Middle frontal gyrus (tissue), 1 donor: ENCODE measurements around the gene STUB1.
"Not testable (repeated sequence)": the region's sequence is repeated elsewhere in the genome, so short reads cannot be mapped to it uniquely, and the experiment has no call there.

Experiments used
- DNase-seq: peaks from one replicate; pipeline ENCODE4 v3.0.0-alpha.2; 2015; ENCODE audit warnings: low spot score; ENCODE audit errors: extremely low spot score

Gene STUB1

GRCh38 chr16:678858-679813, 1.1 kb upstream of the STUB1 start:
- DNase-seq = no peak

DNA sequence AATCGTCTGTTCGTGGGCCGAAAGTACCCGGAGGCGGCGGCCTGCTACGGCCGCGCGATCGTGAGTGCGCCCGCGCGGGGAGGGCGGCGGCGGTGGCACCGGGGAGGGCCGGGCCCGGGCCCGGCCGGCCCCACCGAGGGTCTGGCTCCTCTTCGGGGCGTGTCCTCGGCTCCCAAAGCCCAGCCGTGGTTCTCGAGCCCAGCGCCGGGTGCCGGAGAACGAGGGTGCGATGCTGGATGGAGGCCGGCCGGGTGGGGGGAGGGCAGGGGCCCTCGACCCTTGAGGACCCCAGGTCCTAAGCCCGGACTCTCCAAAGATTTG, 375 bp downstream of the STUB1 start:
- no peak for DNase-seq

GRCh38 chr16:680967-681745, 946 bp downstream of the STUB1 start:
- no peak for DNase-seq

GRCh38 chr16:681746-682427, 1.7 kb downstream of the STUB1 start:
- no peak for DNase-seq

DNA sequence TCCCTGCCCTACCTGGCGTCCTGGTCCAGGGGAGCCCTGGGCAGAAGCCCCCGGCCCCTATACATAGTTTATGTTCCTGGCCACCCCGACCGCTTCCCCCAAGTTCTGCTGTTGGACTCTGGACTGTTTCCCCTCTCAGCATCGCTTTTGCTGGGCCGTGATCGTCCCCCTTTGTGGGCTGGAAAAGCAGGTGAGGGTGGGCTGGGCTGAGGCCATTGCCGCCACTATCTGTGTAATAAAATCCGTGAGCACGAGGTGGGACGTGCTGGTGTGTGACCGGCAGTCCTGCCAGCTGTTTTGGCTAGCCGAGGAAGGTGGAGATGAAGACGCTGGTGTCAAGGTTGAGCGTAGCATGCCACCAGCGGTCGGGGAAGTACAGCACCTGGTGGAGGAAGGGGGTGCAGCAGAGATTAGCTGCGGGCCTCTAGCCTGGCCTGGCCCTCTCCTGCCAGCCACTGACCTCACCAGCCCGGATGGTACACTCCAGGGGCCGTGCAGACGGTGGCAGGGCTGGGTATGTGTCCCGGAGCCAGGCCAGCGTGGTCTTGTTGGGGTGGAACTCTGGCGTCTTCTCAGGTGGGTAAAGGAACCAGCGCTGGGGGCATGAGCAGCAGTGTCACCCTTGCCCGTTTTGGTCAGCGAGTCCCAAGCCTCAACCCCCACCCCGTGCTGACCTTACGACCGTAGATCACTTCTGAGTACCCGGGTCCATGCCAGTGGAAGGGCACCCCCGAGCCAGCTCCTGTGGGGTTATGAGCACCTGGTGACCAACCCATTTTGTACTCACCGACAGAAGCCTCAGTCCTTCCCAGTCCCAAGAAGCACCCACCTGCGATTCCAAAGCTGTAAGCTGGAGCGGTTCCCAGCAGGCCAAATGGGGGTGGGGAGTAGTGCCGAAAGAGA, 2.5 kb downstream of the STUB1 start:
- DNase-seq = no peak

DNA sequence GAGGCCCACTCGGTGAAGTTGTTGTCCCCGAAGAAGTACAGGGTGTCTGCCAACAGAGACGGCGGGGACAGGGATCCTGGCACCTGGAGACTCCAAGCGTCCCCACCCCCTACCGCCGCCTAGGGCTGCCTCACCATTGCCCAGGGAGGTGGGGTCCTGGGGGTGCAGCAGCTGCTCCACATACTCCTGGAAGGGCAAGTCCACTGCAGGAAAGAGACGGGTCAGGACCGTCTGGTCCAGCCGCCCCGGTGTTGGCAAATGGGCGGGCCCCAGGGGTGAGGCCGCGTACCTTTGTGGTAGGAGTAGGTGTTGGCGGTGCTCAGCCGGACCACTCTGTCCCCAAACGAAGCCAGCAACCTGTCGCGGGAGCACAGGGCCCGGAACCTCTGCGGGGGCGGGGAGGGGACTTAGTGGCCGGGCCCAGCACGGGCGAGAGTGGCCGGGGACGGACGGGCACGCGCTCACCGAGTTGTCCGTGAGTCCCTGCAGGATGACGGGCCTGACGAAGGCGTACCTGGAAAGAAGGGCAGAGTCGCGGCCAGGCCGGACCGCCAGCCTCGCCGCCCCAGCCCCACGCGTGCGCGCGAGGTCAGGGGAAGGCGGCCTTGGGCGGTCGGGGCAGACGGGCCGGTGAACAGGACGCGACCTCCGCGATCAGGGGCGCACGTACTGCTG, 3.3 kb downstream of the STUB1 start:
- no peak for DNase-seq

DNA sequence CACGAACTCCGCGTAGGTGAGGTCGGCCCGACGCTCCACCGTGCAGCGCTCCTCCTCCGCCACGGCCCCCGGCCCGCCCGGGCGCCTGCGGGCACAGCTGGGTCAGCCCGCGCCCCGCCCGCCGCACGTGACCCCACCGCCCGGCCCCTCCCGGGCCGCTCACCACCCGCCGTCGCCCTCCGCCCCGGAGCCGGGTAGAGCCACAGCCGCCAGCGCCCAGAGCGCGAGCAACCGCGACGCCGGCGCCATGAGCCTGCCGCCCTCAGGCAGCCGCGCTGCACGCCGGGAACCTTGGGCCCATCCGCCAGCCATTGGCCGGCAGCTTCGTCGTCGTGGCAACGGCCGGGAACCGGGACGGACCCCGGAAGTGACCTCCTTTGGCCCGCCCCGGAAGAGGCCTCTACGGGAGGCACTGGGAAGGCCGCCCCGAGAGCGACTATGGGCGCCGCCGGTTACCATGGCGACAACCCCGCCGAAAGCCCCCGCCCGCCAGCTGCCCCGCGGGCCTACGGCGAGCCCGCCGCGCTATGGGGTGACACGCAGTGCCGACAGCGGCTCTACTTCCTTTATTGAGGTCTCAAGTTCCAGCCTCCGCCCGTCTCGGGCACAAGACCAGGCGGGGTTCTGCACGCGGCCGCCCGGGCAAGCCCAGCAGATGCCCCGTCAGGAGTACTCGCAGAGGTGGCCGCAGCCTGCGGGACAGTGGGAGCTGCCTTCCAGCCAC, 4.0 kb downstream of the STUB1 start, which contains the start of gene JMJD8:
Gene JMJD8, minus strand, starts transcription at position 264 of the 724 bp plus-strand sequence. Its CDS starts 15 bp downstream, at position 249.
- DNase-seq = peak; percentile 93

DNA sequence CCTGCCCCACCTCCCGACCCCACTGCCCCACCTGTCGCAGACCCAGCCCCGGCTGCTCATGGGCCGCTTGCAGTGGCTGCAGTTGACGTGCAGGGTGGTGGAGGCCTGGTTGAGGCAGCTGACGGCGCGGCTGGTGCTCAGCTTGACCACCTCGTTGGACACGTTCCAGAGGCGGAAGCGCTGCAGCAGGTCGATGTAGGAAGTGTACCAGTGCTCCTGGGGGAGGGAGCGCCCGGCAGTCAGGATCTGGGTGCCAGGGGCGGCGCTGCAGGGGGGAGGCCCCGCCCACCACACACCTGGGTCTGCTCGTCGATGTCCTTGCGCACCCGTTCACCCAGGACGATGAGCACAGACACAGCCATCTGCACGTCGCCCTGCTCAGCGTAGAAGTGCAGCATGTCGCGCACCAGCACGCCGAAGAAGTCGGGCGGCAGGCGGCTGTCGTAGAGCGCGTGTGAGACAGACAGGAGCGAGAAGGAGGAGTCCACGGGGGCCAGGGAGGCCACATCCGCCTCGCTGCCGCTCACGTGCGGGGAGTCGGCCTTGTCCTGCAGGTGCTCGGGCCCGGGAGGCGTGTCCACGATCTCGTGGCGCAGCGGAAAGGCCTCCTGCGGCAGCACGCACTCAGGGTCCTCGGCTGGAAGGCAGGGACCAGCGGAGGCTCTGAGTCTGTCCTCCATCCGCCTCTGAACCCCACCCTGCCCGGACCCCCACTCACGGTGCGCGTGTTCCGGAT, 4.9 kb downstream of the STUB1 start:
- DNase-seq = no peak

- DNase-seq = no peak
Observed at GRCh38 chr16:685967-686366, 5.8 kb downstream of the STUB1 start.

DNA sequence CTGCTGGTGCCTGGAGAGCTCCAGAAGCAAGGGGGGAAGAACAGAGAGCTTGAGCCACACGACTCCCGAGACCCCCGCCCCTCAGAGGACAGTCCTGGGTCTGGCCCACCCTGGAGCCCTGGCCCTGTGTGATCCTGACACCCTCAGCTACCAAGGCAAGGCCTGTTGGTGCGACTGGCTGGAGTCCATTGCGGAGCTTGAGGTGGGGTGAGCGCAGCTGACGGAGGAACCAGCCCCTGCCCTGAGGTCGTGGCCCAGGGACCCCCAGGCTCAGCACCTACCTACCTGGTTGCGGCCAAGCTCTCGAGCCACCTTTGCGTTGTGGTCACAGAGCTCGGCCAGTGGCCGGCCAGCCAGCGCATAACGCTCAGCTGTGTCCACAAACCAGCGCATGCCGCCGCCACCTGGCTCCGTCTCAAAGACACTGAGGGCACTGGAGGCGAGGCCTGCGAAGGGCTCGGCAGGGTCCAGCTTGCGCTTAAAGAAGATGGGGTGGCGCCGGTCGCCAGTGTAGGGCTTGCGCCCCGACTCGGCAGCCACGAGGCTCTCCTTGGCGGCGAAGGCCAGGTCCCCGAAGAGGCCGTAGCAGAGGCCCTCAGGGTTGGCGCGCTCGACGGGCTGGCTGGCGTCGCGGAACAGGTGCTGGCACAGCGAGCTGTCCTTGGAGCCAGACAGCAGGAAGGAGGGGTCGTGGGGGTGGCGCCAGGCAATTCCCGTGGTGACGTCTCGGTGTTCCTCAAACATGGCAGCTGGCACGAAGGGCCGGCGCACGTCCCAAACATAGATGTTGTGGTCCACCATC, 6.5 kb downstream of the STUB1 start:
- no peak for DNase-seq

DNA sequence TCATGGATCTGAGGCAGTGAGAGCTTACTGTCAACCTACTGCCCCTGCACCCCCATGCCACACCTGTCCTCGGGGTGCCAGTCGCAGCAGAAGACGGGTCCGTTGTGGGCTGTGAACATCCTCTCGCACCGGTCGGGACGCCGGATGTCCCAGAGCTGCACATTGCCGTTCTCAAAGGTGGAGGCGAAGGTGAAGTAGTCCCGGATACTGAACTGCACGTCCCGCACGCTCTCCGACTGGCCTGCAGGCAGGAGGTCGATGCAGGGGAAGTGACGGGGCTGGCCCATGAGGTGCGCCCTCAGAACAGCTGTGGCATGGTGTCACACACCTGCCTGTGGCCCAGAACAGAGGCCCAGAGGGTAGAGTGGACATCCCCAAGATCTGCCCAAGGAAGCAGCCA, 7.3 kb downstream of the STUB1 start:
- no peak for DNase-seq

GRCh38 chr16:689175-689897, 9.1 kb downstream of the STUB1 start:
- DNase-seq = no peak

GRCh38 chr16:691242-691641, 11.0 kb downstream of the STUB1 start:
- DNase-seq = not testable (repeated sequence)

DNA sequence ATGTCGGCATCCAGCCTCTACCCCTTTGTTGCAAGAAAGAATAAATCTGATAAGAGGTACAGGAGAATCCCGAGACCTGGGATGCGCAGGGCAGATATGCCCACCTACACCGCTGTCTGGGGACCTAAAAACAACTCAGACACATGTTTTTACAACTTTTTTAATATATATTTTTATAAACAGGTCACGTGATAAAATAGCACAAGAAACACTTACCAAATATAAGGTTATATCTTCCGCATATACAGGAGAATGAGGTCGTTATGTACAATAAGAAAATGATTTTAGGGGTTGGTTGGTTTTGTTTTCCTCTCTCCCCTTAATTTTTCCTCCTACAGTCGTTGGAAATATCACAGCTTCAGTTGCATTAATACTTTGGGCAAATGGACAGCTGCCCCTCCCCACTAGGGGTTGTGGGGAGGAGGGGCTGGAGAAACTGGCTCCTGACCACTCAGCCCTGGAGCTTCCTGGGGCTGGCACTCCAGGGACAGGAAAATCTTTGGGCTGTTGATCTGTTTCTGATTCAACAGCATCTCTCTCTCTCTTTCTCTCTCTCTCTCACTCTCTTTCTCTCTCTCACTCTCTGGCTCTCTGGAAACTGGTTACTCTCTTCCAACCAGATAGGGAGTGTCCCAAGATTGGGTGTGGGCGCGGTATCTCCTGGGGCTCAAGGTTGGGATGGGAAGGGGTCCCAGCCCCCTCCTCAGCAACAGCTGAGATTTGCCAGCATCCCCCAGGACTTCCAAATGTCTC, 12.3 kb downstream of the STUB1 start:
- no peak for DNase-seq

GRCh38 chr16:693364-693763, 13.2 kb downstream of the STUB1 start:
- no peak for DNase-seq

GRCh38 chr16:693766-694165, 13.6 kb downstream of the STUB1 start:
- DNase-seq = no peak
